PC-9 (cell line): Measurements from ENCODE around the gene HOXA5. TPM values are rescaled to one million over a fixed set of nuclear protein-coding genes. Genes with fewer than 3 reads are reported as not detected.

Experiments
- BruUV-seq: library from RNA; stranded (reverse); fragments of 400-500 nt; replicated peaks from 2 replicates; lab custom pipeline; 2021; lab: Mats Ljungman, UMichigan
- CTCF ChIA-PET: fragments of 300-600 bp; sonication (Branson Sonifier 250); formaldehyde crosslinking; loops from one replicate; lab custom pipeline; 2022; ENCODE audit warnings: antibody characterized with exemption; lab: Charles Lee
- POLR2A ChIA-PET: fragments of 300-600 bp; sonication (Branson Sonifier 250); formaldehyde crosslinking; loops from one replicate; lab custom pipeline; 2022; ENCODE audit warnings: antibody characterized with exemption; ENCODE audit not compliant: unreplicated experiment; lab: Charles Lee
- DNase-seq, 2 experiments: peaks; one replicate each; pipeline versions ENCODE4 v3.0.0 to v3.0.0-alpha.2; 2015 to 2022; ENCODE audit warnings: mixed read lengths in 1 of 2
- H2AFZ ChIP-seq: fragments of 200-600 bp; sonication (generic); 2 replicates; pipeline ENCODE4 v1.8.1; 2017; ENCODE audit warnings: antibody characterized with exemption
- H3F3A ChIP-seq: fragments of 200-600 bp; sonication (generic); 2 replicates; pipeline ENCODE4 v1.8.1; 2017; ENCODE audit warnings: antibody characterized with exemption, mild to moderate bottlenecking, low read depth; ENCODE audit not compliant: insufficient read depth
- H3K27ac ChIP-seq: fragments of 200-600 bp; sonication (generic); 2 replicates; pipeline ENCODE4 v1.6.1; 2016; ENCODE audit warnings: mixed run types
- H3K27me3 ChIP-seq: fragments of 200-600 bp; sonication (generic); 2 replicates; pipeline ENCODE4 v1.6.1; 2016; ENCODE audit warnings: low read depth, mixed run types; ENCODE audit not compliant: insufficient read depth
- H3K36me3 ChIP-seq: fragments of 200-600 bp; sonication (generic); 2 replicates; pipeline ENCODE4 v1.6.1; 2016; ENCODE audit warnings: low read depth, mixed run types
- H3K4me1 ChIP-seq: fragments of 200-600 bp; sonication (generic); replicated peaks from 2 replicates; pipeline ENCODE4 v1.6.1; 2016; ENCODE audit warnings: mixed run types; ENCODE audit not compliant: insufficient read depth
- H3K4me2 ChIP-seq: fragments of 200-600 bp; sonication (generic); 2 replicates; pipeline ENCODE4 v1.6.1; 2017; ENCODE audit warnings: mixed run types
- H3K4me3 ChIP-seq: fragments of 200-600 bp; sonication (generic); 2 replicates; pipeline ENCODE4 v1.6.1; 2016; ENCODE audit warnings: mixed run types
- H3K79me2 ChIP-seq: fragments of 200-600 bp; sonication (generic); 2 replicates; pipeline ENCODE4 v1.6.1; 2017; ENCODE audit warnings: low read depth, mixed run types
- H3K9me2 ChIP-seq: fragments of 200-600 bp; sonication (generic); 2 replicates; pipeline ENCODE4 v1.8.1; 2017; ENCODE audit warnings: mild to moderate bottlenecking; ENCODE audit not compliant: insufficient read depth
- H3K9me3 ChIP-seq: fragments of 200-600 bp; sonication (generic); 2 replicates; pipeline ENCODE4 v1.8.1; 2016; ENCODE audit warnings: low read depth; ENCODE audit not compliant: insufficient read depth
- H4K20me1 ChIP-seq: fragments of 200-600 bp; sonication (generic); 2 replicates; pipeline ENCODE4 v1.8.1; 2017; ENCODE audit not compliant: insufficient read depth
- CTCF ChIP-seq: fragments of 200-600 bp; sonication (generic); conservative IDR thresholded peaks from 2 replicates; pipeline ENCODE4 v1.6.1; 2017; ENCODE audit warnings: mixed run types, antibody characterized with exemption, mild to moderate bottlenecking, moderate library complexity
- EZH2 ChIP-seq: fragments of 200-600 bp; sonication (generic); IDR thresholded peaks from 2 replicates; pipeline ENCODE4 v1.8.0; 2017; ENCODE audit warnings: antibody characterized with exemption, low read depth
- intact Hi-C: fragments of 100-400 bp; cut with micrococcal nuclease; formaldehyde crosslinking; loops from one replicate; pipeline ENCODE4 v1.10.0; 2022; ENCODE audit not compliant: unreplicated experiment
- total RNA-seq: library from RNA; stranded (reverse); gene quantifications from 2 replicates; pipeline ENCODE4 v1.2.3, GENCODE V29; 2021

The HOXA5 gene
- total RNA-seq, 1 experiment from 2014 or later, result 1.0 TPM

DNA sequence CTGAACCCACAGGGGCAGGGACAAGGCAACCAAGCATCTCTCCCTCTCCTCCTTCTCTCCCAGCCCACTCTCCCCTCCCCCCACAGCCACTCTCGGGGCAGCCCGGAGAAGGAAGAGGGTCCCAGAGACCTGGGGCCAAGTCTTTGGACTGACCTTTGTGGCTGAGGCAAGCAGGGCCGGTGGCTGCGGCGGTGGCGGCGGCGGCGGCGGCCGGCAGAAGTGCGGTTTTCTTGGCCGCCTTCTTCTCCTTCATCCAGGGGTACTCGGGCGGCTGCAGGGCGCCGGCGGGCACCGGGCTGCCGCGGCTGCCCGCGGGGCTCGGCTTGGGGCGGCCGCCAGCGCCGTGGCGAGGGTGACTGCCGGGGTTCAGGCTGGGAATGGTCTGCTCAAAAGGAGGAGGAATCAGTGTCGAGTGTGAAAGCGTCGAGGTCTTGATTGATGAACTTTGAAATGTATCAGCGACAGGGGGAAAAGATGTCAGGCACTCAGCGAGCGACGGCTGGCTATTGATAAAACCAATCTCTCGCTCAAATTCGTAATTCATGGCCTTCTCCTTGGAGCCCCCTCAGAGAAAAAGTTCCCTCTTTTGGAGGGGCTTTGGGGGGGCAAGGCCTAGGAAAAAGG is 41.4 kb downstream of the HOXA5 start:
- H3K4me3 ChIP-seq, result no peak overlapping the region

GRCh38 chr7:27101171-27101956 is 42.1 kb downstream of the HOXA5 start:
- no peaks in the 10 kb centered on the region for H3K27me3 ChIP-seq
- H3K9me3 ChIP-seq, result no peaks in the 10 kb centered on the region
- no peak overlapping the region for H3K4me2 ChIP-seq
- ChIA-PET POLR2A (interaction anchor here (0.6 kb wide), 1 partner anchor 30 kb away, joined by 5 read pairs; no protein-coding TSS in a partner anchor), CTCF (no interaction called here)
- peaks cover 34% of the 10 kb centered on the region for H3F3A ChIP-seq
- no peak overlapping the region for H3K27ac ChIP-seq
- no peaks in the 10 kb centered on the region for H4K20me1 ChIP-seq
- H3K4me1 ChIP-seq, result peaks cover 17% of the 10 kb centered on the region
- H3K4me3 ChIP-seq, result no peak overlapping the region
- no peak for DNase-seq
- BruUV-seq, result no TSS peak
- H3K36me3 ChIP-seq, result peaks cover 6% of the 10 kb centered on the region; the same call in 1 of the 2 replicates
- TF ChIP-seq EZH2 (no peak), CTCF (no peak)
- H2AFZ ChIP-seq, result no peak overlapping the region
- H3K79me2 ChIP-seq, result 0 out of 2 replicates have a peak, but pooled peaks cover 5% of the 10 kb centered on the region
- intact Hi-C loops, result no loop called here
- no peaks in the 10 kb centered on the region for H3K9me2 ChIP-seq

More for the DNA sequence above, 41.4 kb downstream of the HOXA5 start:
- H3K79me2 ChIP-seq, result peaks cover 9% of the 10 kb centered on the region
- intact Hi-C loops, result no loop called here
- no peak overlapping the region for H3K27ac ChIP-seq
- DNase-seq, result no peak
- H3K9me3 ChIP-seq, result no peaks in the 10 kb centered on the region
- peaks cover 39% of the 10 kb centered on the region for H3F3A ChIP-seq
- no peaks in the 10 kb centered on the region for H4K20me1 ChIP-seq
- H3K9me2 ChIP-seq, result no peaks in the 10 kb centered on the region
- H3K27me3 ChIP-seq, result no peaks in the 10 kb centered on the region
- no TSS peak for BruUV-seq
- TF ChIP-seq CTCF (no peak), EZH2 (no peak)
- peaks cover 11% of the 10 kb centered on the region for H3K36me3 ChIP-seq
- CTCF ChIA-PET, result no interaction called here
- POLR2A ChIA-PET, result no interaction called here
- H3K4me2 ChIP-seq, result no peak overlapping the region
- H2AFZ ChIP-seq, result no peak overlapping the region
- H3K4me1 ChIP-seq, result peaks cover 15% of the 10 kb centered on the region

- ChIA-PET POLR2A (interaction anchor here (0.6 kb wide), 1 partner anchor 29 kb away, joined by 5 read pairs; no protein-coding TSS in a partner anchor), CTCF (no interaction called here)
- no peaks in the 10 kb centered on the region for H3K27me3 ChIP-seq
- DNase-seq, result no peak
- H3K9me2 ChIP-seq, result no peaks in the 10 kb centered on the region
- H3K4me3 ChIP-seq, result no peak overlapping the region
- 0 out of 2 replicates have a peak overlapping the region, but pooled peaks have one; percentile 6 for H3K27ac ChIP-seq
- no peaks in the 10 kb centered on the region for H4K20me1 ChIP-seq
- BruUV-seq, result no TSS peak
- H2AFZ ChIP-seq, result no peak overlapping the region
- peaks cover 6% of the 10 kb centered on the region; the same call in 1 of the 2 replicates for H3K36me3 ChIP-seq
- TF ChIP-seq EZH2, result no peak
- no peak for TF ChIP-seq CTCF
- H3F3A ChIP-seq, result peaks cover 28% of the 10 kb centered on the region
- H3K9me3 ChIP-seq, result no peaks in the 10 kb centered on the region
- intact Hi-C loops, result no loop called here
- no peak overlapping the region for H3K4me2 ChIP-seq
- H3K79me2 ChIP-seq, result 0 out of 2 replicates have a peak, but pooled peaks cover 1% of the 10 kb centered on the region
- peaks cover 17% of the 10 kb centered on the region for H3K4me1 ChIP-seq
These were observed 42.7 kb downstream of the HOXA5 start for GRCh38 chr7:27100694-27101170.
